Measurements from ENCODE around the gene CYP21A2. TPM values are rescaled to one million over a fixed set of nuclear protein-coding genes. Genes with fewer than 3 reads are reported as not detected.
"Not testable (repeated sequence)": the region's sequence is repeated elsewhere in the genome, so short reads cannot be mapped to it uniquely, and the experiment has no call there.

The CYP21A2 gene
- total and polyA plus RNA-seq, 4 donors: 0.30 to 4.9 (median 1.7) TPM

- DNase-seq (ENCODE audit: low read depth in 4 of 6, low spot score in 6 of 6); H3K27ac ChIP-seq (ENCODE audit: low read depth, low read length); H3K27me3 ChIP-seq (ENCODE audit: control insufficient read depth, insufficient read depth, low read length); H3K4me1 ChIP-seq (ENCODE audit: control insufficient read depth, insufficient read depth, low read length); H3K9me3 ChIP-seq (ENCODE audit: control insufficient read depth, insufficient read depth, low read length); H3K36me3 ChIP-seq (ENCODE audit: control insufficient read depth, insufficient read depth, low read length); H3K4me3 ChIP-seq (ENCODE audit: low read depth, low read length): not testable (repeated sequence)
- WGBS (ENCODE audit: insufficient coverage): 100% methylated on average over 2 of the region's 8 CpGs
Measured at GRCh38 chr6:32005991-32006529, 32.2 kb upstream of the CYP21A2 start.

DNA sequence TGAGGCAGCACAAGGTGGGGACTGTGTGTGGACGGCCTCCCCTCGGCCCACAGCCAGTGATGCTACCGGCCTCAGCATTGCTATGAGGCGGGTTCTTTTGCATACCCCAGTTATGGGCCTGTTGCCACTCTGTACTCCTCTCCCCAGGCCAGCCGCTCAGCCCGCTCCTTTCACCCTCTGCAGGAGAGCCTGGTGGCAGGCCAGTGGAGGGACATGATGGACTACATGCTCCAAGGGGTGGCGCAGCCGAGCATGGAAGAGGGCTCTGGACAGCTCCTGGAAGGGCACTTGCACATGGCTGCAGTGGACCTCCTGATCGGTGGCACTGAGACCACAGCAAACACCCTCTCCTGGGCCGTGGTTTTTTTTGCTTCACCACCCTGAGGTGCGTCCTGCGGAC, 31.1 kb upstream of the CYP21A2 start:
- H3K9me3 ChIP-seq (ENCODE audit: control insufficient read depth, insufficient read depth, low read length); H3K4me1 ChIP-seq (ENCODE audit: control insufficient read depth, insufficient read depth, low read length); H3K36me3 ChIP-seq (ENCODE audit: control insufficient read depth, insufficient read depth, low read length); H3K27me3 ChIP-seq (ENCODE audit: control insufficient read depth, insufficient read depth, low read length); H3K4me3 ChIP-seq (ENCODE audit: low read depth, low read length); H3K27ac ChIP-seq (ENCODE audit: low read depth, low read length); DNase-seq (ENCODE audit: low read depth in 4 of 6, low spot score in 6 of 6): not testable (repeated sequence)
- WGBS (ENCODE audit: insufficient coverage): 75% methylated on average over 6 of the region's 12 CpGs

DNA sequence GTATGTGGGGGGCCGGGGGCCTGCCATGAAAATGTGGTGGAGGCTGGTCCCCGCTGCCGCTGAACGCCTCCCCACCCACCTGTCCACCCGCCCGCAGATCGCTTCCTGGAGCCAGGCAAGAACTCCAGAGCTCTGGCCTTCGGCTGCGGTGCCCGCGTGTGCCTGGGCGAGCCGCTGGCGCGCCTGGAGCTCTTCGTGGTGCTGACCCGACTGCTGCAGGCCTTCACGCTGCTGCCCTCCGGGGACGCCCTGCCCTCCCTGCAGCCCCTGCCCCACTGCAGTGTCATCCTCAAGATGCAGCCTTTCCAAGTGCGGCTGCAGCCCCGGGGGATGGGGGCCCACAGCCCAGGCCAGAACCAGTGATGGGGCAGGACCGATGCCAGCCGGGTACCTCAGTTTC, 30.2 kb upstream of the CYP21A2 start:
- H3K9me3 ChIP-seq (ENCODE audit: control insufficient read depth, insufficient read depth, low read length); DNase-seq (ENCODE audit: low read depth in 4 of 6, low spot score in 6 of 6); H3K4me3 ChIP-seq (ENCODE audit: low read depth, low read length); H3K27me3 ChIP-seq (ENCODE audit: control insufficient read depth, insufficient read depth, low read length); H3K36me3 ChIP-seq (ENCODE audit: control insufficient read depth, insufficient read depth, low read length); H3K4me1 ChIP-seq (ENCODE audit: control insufficient read depth, insufficient read depth, low read length); H3K27ac ChIP-seq (ENCODE audit: low read depth, low read length): not testable (repeated sequence)
- no CpG with 5 or more reads among the region's 24 CpGs for WGBS (ENCODE audit: insufficient coverage)

GRCh38 chr6:32008616-32009015, 29.6 kb upstream of the CYP21A2 start:
- not testable (repeated sequence) for H3K27me3 ChIP-seq (ENCODE audit: control insufficient read depth, insufficient read depth, low read length); H3K4me1 ChIP-seq (ENCODE audit: control insufficient read depth, insufficient read depth, low read length); H3K9me3 ChIP-seq (ENCODE audit: control insufficient read depth, insufficient read depth, low read length); H3K27ac ChIP-seq (ENCODE audit: low read depth, low read length); H3K36me3 ChIP-seq (ENCODE audit: control insufficient read depth, insufficient read depth, low read length); H3K4me3 ChIP-seq (ENCODE audit: low read depth, low read length); DNase-seq (ENCODE audit: low read depth in 4 of 6, low spot score in 6 of 6)
- WGBS (ENCODE audit: insufficient coverage): 39% methylated on average over 4 of the region's 12 CpGs

DNA sequence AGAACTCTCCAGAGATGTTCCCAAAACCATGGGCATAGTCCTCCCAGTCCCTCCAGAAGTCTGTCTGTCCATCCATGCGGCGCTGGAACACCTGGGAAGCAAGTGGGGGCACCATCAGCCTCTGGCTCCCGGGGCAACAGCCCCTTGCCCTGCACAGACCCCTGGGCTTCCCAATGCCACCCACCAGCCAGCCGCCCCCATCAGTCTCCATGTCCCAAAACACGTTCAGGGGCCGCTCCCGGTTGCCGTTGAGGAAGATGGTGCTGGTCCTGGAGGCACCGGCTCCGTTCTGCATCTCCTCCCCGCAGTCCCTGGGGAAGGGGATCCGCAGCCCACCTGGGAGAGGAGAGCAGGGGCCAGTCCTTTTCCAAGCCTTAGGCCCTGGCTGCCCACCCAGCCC, 28.7 kb upstream of the CYP21A2 start:
- not testable (repeated sequence) for H3K36me3 ChIP-seq (ENCODE audit: control insufficient read depth, insufficient read depth, low read length); DNase-seq (ENCODE audit: low read depth in 4 of 6, low spot score in 6 of 6); H3K4me1 ChIP-seq (ENCODE audit: control insufficient read depth, insufficient read depth, low read length); H3K4me3 ChIP-seq (ENCODE audit: low read depth, low read length); H3K27me3 ChIP-seq (ENCODE audit: control insufficient read depth, insufficient read depth, low read length); H3K27ac ChIP-seq (ENCODE audit: low read depth, low read length); H3K9me3 ChIP-seq (ENCODE audit: control insufficient read depth, insufficient read depth, low read length)
- 88% methylated on average over 1 of the region's 12 CpGs for WGBS (ENCODE audit: insufficient coverage)

- not testable (repeated sequence) for H3K9me3 ChIP-seq (ENCODE audit: control insufficient read depth, insufficient read depth, low read length); DNase-seq (ENCODE audit: low read depth in 4 of 6, low spot score in 6 of 6); H3K27me3 ChIP-seq (ENCODE audit: control insufficient read depth, insufficient read depth, low read length); H3K27ac ChIP-seq (ENCODE audit: low read depth, low read length); H3K4me3 ChIP-seq (ENCODE audit: low read depth, low read length); H3K36me3 ChIP-seq (ENCODE audit: control insufficient read depth, insufficient read depth, low read length); H3K4me1 ChIP-seq (ENCODE audit: control insufficient read depth, insufficient read depth, low read length)
- WGBS (ENCODE audit: insufficient coverage): no CpG with 5 or more reads among the region's 27 CpGs
Measured at GRCh38 chr6:32010856-32011530, 27.2 kb upstream of the CYP21A2 start.

DNA sequence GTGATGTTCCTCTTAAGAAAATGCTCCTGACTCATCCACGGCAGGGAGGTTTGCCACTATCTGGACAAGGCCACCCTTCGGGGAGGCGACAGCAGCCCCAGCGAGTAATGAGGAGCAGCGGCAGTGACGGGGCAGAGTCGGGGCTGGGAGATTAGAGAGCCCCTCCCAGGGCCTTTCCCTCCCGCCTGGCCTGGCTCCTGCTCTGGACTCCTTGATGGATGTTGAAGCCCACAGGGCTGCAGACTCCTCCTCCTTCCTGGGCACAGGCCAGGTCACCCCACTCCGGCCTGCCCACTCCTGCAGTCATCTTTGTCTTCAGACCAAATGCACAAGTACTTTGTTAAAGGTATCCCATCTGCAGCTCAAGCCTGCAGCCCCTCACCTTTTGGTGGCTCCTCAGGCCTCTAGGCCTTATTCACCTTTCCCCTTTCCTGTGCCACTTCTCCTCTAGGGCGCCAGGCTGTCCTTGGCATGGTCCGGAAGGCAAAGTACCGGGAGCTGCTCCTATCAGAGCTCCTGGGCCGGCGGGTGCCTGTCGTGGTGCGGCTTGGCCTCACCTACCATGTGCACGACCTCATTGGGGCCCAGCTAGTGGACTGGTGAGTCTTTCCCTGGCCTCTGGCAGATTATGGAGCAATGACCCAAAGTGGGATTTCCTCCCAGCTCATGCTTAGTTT, 25.1 kb upstream of the CYP21A2 start:
- H3K27me3 ChIP-seq (ENCODE audit: control insufficient read depth, insufficient read depth, low read length); H3K4me3 ChIP-seq (ENCODE audit: low read depth, low read length); H3K4me1 ChIP-seq (ENCODE audit: control insufficient read depth, insufficient read depth, low read length); H3K36me3 ChIP-seq (ENCODE audit: control insufficient read depth, insufficient read depth, low read length); DNase-seq (ENCODE audit: low read depth in 4 of 6, low spot score in 6 of 6); H3K27ac ChIP-seq (ENCODE audit: low read depth, low read length); H3K9me3 ChIP-seq (ENCODE audit: control insufficient read depth, insufficient read depth, low read length): not testable (repeated sequence)
- WGBS (ENCODE audit: insufficient coverage): 53% methylated on average over 6 of the region's 17 CpGs

- not testable (repeated sequence) for H3K9me3 ChIP-seq (ENCODE audit: control insufficient read depth, insufficient read depth, low read length)
- WGBS (ENCODE audit: insufficient coverage): no CpG with 5 or more reads among the region's 5 CpGs
Measured at GRCh38 chr6:32013738-32014137, 24.5 kb upstream of the CYP21A2 start.

DNA sequence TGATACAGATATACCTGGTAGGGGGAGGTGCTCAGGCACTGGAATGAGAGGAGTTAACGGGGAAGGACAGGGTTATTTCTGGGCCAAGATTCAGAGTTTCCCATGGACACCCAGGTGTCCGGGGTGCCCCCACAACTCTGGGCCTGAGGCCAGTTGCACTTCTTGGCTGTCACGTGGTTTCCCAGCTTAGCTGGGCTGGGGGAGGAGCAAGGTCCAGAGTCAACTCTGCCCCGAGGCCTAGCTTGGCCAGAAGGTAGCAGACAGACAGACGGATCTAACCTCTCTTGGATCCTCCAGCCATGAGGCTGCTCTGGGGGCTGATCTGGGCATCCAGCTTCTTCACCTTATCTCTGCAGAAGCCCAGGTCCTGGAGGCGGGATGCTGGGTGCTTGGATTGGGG, 23.7 kb upstream of the CYP21A2 start, which contains the start of gene C4B:
C4B (plus strand) TSS at position 249 of the 400 bp plus-strand sequence; CDS start at position 300, 51 bp downstream.
- not testable (repeated sequence) for H3K4me1 ChIP-seq (ENCODE audit: control insufficient read depth, insufficient read depth, low read length); H3K27me3 ChIP-seq (ENCODE audit: control insufficient read depth, insufficient read depth, low read length); H3K9me3 ChIP-seq (ENCODE audit: control insufficient read depth, insufficient read depth, low read length); H3K27ac ChIP-seq (ENCODE audit: low read depth, low read length); DNase-seq (ENCODE audit: low read depth in 4 of 6, low spot score in 6 of 6); H3K36me3 ChIP-seq (ENCODE audit: control insufficient read depth, insufficient read depth, low read length); H3K4me3 ChIP-seq (ENCODE audit: low read depth, low read length)
- no CpG with 5 or more reads among the region's 6 CpGs for WGBS (ENCODE audit: insufficient coverage)

More at GRCh38 chr6:32013738-32014137, 24.5 kb upstream of the CYP21A2 start:
- not testable (repeated sequence) for H3K27me3 ChIP-seq (ENCODE audit: control insufficient read depth, insufficient read depth, low read length); H3K4me1 ChIP-seq (ENCODE audit: control insufficient read depth, insufficient read depth, low read length); H3K27ac ChIP-seq (ENCODE audit: low read depth, low read length); H3K4me3 ChIP-seq (ENCODE audit: low read depth, low read length); DNase-seq (ENCODE audit: low read depth in 4 of 6, low spot score in 6 of 6); H3K36me3 ChIP-seq (ENCODE audit: control insufficient read depth, insufficient read depth, low read length)

DNA sequence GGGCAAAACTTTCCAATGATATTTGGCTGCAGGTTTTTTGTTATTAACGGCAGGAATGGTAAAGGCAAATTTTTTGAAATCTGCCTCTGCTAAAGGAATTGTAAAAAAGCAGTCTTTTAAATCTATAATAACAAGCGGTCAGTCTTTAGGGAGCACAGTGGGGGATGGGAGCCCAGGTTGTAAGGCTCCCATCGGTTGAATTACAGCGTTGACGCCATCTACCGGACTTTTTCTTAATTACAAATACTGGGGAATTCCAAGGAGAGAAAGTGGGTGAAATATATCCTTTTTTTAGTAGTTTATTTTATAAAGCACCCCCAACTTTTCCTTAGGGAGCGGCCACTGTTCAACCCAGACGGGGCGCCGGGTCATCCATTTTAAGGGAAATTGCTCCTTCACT, 16.1 kb upstream of the CYP21A2 start:
- H3K9me3 ChIP-seq (ENCODE audit: control insufficient read depth, insufficient read depth, low read length); H3K4me3 ChIP-seq (ENCODE audit: low read depth, low read length); H3K27ac ChIP-seq (ENCODE audit: low read depth, low read length); H3K4me1 ChIP-seq (ENCODE audit: control insufficient read depth, insufficient read depth, low read length); H3K27me3 ChIP-seq (ENCODE audit: control insufficient read depth, insufficient read depth, low read length); DNase-seq (ENCODE audit: low read depth in 4 of 6, low spot score in 6 of 6); H3K36me3 ChIP-seq (ENCODE audit: control insufficient read depth, insufficient read depth, low read length): not testable (repeated sequence)
- no CpG with 5 or more reads among the region's 10 CpGs for WGBS (ENCODE audit: insufficient coverage)

All from spinal cord (tissue), 10 donors.